Transverse colon (tissue), 3 donors: ENCODE data around the gene PTPRG.

Experiments used
- CTCF ChIP-seq, 5 experiments: fragments of 200-600 bp in 3 of 5; fragments of 450-650 bp in 2 of 5; sonication (generic) in 3 of 5; IDR thresholded peaks; 1 replicate in 2 of 5; 2 replicates in 3 of 5; pipeline ENCODE4 v1.5.1; 2016 to 2017; ENCODE audit warnings: antibody characterized with exemption in 5 of 5, inconsistent platforms in 3 of 5, mild to moderate bottlenecking in 2 of 5, moderate library complexity in 1 of 5
- EP300 ChIP-seq: sonication (generic); formaldehyde crosslinking; IDR thresholded peaks from one replicate; pipeline ENCODE4 v1.6.1; 2017; ENCODE audit warnings: antibody characterized with exemption, low read depth

- TF ChIP-seq CTCF (IDR thresholded peaks at IDR 0.05) (no peak), EP300 (no peak)
These were observed 233.0 kb downstream of the PTPRG start for GRCh38 chr3:61794341-61794740.
